ENCODE measurements around the gene UBL4A. TPM values are rescaled to one million over a fixed set of nuclear protein-coding genes. Genes with fewer than 3 reads are reported as not detected.

The UBL4A gene
- total RNA-seq, 1 donor from 2014 or later: 12.1 TPM

DNA sequence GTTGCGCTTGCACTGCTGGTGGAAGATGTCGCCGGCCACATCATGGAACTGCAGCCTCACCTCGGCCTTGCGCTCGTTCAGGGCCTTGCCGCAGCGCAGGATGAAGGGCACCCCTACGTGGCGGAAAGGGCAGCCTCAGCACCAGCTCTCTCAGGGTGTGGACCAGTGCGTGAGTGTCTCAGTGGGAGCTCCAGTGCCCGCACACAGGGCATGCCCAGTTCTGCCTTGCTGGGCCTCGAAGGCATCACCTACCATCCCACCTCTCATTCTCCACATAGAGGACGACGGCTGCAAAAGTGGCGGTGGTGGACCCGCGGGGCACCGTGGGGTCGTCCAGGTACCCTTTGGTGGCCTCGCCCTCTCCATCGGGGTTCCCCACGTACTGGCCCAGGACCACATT is 46.3 kb upstream of the UBL4A start:
- Mint-ChIP-seq H3K4me1 (no peaks in the 10 kb centered on the region), H3K9me3 (peaks cover 9% of the 10 kb centered on the region), H3K27me3 (ENCODE audit: insufficient read depth, low read depth) (peaks cover 5% of the 10 kb centered on the region), H3K36me3 (peaks cover 3% of the 10 kb centered on the region), H3K27ac (no peak overlapping the region), H3K4me3 (no peak overlapping the region)
- no peaks in the 10 kb centered on the region for H3K27me3 ChIP-seq
- H3K4me1 ChIP-seq: no peaks in the 10 kb centered on the region
- H4K20me1 ChIP-seq (ENCODE audit: low read depth): no peaks in the 10 kb centered on the region
- no peak overlapping the region for H3K27ac ChIP-seq
- TF ChIP-seq EZH2phosphoT487 (IDR thresholded peaks at IDR 0.05): no peak
- TF ChIP-seq, protein P1, sequence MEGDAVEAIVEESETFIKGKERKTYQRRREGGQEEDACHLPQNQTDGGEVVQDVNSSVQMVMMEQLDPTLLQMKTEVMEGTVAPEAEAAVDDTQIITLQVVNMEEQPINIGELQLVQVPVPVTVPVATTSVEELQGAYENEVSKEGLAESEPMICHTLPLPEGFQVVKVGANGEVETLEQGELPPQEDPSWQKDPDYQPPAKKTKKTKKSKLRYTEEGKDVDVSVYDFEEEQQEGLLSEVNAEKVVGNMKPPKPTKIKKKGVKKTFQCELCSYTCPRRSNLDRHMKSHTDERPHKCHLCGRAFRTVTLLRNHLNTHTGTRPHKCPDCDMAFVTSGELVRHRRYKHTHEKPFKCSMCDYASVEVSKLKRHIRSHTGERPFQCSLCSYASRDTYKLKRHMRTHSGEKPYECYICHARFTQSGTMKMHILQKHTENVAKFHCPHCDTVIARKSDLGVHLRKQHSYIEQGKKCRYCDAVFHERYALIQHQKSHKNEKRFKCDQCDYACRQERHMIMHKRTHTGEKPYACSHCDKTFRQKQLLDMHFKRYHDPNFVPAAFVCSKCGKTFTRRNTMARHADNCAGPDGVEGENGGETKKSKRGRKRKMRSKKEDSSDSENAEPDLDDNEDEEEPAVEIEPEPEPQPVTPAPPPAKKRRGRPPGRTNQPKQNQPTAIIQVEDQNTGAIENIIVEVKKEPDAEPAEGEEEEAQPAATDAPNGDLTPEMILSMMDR (IDR thresholded peaks at IDR 0.05): no peak
- TF ChIP-seq EZH2 (IDR thresholded peaks at IDR 0.05): no peak
- H2AFZ ChIP-seq (replicated peaks): no peak overlapping the region
- H3K79me2 ChIP-seq (ENCODE audit: low read depth): no peaks in the 10 kb centered on the region
- no peaks in the 10 kb centered on the region for H3K36me3 ChIP-seq
- no peaks in the 10 kb centered on the region for H3K9me3 ChIP-seq (ENCODE audit: low read depth)
- no peak for DNase-seq (ENCODE audit: low spot score)
- H3K4me2 ChIP-seq: no peak overlapping the region
- no peaks in the 10 kb centered on the region for H3F3A ChIP-seq (ENCODE audit: low read depth)
- H3K9ac ChIP-seq: no peak overlapping the region
- H3K4me3 ChIP-seq: no peak overlapping the region

DNA sequence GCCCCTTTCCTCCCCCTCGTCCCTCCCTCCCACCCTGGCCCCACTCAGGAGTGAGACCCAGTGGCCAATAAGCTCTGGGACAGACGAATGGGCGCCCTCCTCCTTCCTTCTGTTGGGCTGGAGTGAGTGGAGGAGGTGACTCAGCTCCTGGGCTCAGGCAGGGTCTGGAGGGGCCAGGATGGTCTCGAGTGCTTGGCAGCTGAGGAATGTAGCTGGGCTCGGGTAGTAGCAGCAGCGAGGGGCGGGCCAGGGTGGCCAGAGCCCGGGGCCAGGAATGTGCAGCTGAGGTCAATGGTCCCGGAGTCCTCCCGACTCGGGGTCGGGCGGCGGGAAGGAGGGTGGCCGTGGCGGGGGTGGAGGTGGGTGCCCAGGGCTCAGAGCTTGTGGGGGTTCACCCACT is 45.2 kb upstream of the UBL4A start:
- Mint-ChIP-seq H3K36me3 (peaks cover 3% of the 10 kb centered on the region), H3K27me3 (ENCODE audit: insufficient read depth, low read depth) (peaks cover 3% of the 10 kb centered on the region), H3K27ac (no peak overlapping the region), H3K4me3 (no peak overlapping the region), H3K4me1 (peaks cover 8% of the 10 kb centered on the region), H3K9me3 (peaks cover 9% of the 10 kb centered on the region)
- H2AFZ ChIP-seq (replicated peaks): no peak overlapping the region
- H3K4me2 ChIP-seq: no peak overlapping the region
- H3K9ac ChIP-seq: no peak overlapping the region
- DNase-seq (ENCODE audit: low spot score): no peak
- no peaks in the 10 kb centered on the region for H3K79me2 ChIP-seq (ENCODE audit: low read depth)
- no peaks in the 10 kb centered on the region for H3K36me3 ChIP-seq
- H3F3A ChIP-seq (ENCODE audit: low read depth): peaks cover 4% of the 10 kb centered on the region
- no peaks in the 10 kb centered on the region for H3K27me3 ChIP-seq
- H3K9me3 ChIP-seq (ENCODE audit: low read depth): no peaks in the 10 kb centered on the region
- TF ChIP-seq, protein P1 (IDR thresholded peaks at IDR 0.05): no peak
- TF ChIP-seq EZH2 (IDR thresholded peaks at IDR 0.05): no peak
- TF ChIP-seq EZH2phosphoT487 (IDR thresholded peaks at IDR 0.05): no peak
- H3K4me1 ChIP-seq: peaks cover 3% of the 10 kb centered on the region
- no peak overlapping the region for H3K27ac ChIP-seq
- no peak overlapping the region for H3K4me3 ChIP-seq
- no peaks in the 10 kb centered on the region for H4K20me1 ChIP-seq (ENCODE audit: low read depth)

DNA sequence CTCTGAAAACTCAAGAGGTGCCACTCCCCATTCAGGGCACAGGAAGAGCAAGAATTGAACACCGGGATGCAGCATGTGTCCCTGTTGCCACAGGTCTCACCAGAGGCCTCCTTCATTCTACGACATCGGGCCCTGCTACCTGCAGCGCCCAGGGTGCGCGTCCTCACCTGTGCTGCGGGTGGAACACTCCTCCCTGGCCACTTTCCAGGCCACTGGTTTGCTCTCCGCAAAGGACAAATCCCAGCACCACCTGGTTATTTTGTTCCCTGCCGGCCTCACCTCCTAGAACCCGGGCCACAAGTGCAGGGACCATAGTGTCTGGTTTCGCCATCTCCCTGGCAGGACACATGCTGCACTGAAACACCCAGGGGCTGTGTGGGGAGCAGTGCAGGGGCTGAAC is 43.9 kb upstream of the UBL4A start:
- no peak overlapping the region for H3K9ac ChIP-seq
- peaks cover 3% of the 10 kb centered on the region for H3K36me3 Mint-ChIP-seq

More for the DNA sequence above, 43.9 kb upstream of the UBL4A start:
- Histone ChIP-seq H3K9me3 (ENCODE audit: low read depth) (no peaks in the 10 kb centered on the region), H3K4me3 (no peak overlapping the region), H4K20me1 (ENCODE audit: low read depth) (no peaks in the 10 kb centered on the region), H2AFZ (replicated peaks) (no peak overlapping the region), H3F3A (ENCODE audit: low read depth) (peaks cover 4% of the 10 kb centered on the region), H3K27me3 (peaks cover 5% of the 10 kb centered on the region), H3K79me2 (ENCODE audit: low read depth) (no peaks in the 10 kb centered on the region), H3K4me1 (peaks cover 3% of the 10 kb centered on the region), H3K4me2 (no peak overlapping the region), H3K27ac (no peak overlapping the region), H3K36me3 (no peaks in the 10 kb centered on the region)
- H3K27me3 Mint-ChIP-seq (ENCODE audit: insufficient read depth, low read depth): peaks cover 7% of the 10 kb centered on the region
- H3K27ac Mint-ChIP-seq: no peak overlapping the region
- H3K4me3 Mint-ChIP-seq: no peak overlapping the region
- peaks cover 12% of the 10 kb centered on the region for H3K9me3 Mint-ChIP-seq
- DNase-seq (ENCODE audit: low spot score): no peak
- peaks cover 8% of the 10 kb centered on the region for H3K4me1 Mint-ChIP-seq
- TF ChIP-seq EZH2phosphoT487 (IDR thresholded peaks at IDR 0.05) (no peak), EZH2 (IDR thresholded peaks at IDR 0.05) (no peak)
- TF ChIP-seq, protein P1 (IDR thresholded peaks at IDR 0.05): no peak

Data from neural progenitor cell (in vitro differentiated cells).